ENCODE data around the gene NPW. TPM values are rescaled to one million over a fixed set of nuclear protein-coding genes. Genes with fewer than 3 reads are reported as not detected.

The NPW gene
- total and polyA plus RNA-seq, 7 experiments from 2014 or later = 0.53 to 1.7 TPM; not detected in 5

DNA sequence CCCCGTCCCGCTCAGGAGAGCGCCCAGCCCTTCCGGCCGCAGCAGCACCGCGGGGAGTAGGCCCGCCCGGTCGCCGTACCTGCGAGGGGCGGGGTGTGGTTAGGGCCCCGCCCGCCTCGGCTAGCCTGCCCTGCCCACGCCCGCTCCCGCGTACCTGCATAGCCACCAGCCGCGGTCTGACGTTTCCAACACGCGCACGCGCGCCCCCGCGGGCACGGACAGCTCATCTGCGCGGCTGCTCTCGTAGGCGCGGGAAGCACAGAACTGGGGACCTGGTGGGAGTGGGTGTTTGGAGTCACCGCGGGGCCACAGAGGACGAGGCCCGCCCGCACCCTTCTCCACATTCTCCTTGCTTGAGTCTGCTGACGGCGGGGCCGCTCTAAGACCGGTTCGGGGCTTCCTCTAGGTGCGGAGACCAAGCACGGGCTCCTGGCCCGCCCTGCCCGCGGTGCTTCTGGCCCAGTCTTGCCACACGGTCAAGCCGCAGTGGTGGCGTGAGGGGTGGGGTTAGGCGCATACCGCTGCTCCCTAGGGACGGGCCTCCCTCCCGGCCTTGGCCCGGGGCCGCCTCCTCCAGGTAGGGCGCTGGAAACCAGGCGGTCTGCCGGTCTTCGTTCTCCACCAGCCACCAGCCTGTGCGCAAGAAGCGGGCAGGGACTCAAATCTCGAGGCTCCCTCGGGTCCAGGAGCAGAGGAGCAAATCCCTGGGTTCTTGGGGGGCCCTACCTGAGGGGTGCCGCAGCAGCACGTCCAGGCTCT, 40.1 kb upstream of the NPW start:
- peak; percentile 12 for ATAC-seq
- H3K4me3 Mint-ChIP-seq = peak overlapping the region in 1 of 10 donors; percentile 28
- Histone ChIP-seq H3K4me3 (ENCODE audit: low read length) (no peak overlapping the region), H3K36me3 (ENCODE audit: control insufficient read depth in 2 of 3, insufficient read depth in 3 of 3, low read length in 3 of 3) (peaks cover 0 to 45% (median 0%) of the 10 kb centered on the region in 3 experiments), H3K27ac (ENCODE audit: low read depth, low read length) (no peak overlapping the region), H3K27me3 (ENCODE audit: control insufficient read depth in 2 of 2, insufficient read depth in 2 of 2, low read length in 2 of 2) (peaks cover 0 to 3% of the 10 kb centered on the region in 2 donors), H3K9me3 (ENCODE audit: control insufficient read depth in 2 of 3, low read length in 3 of 3) (no peaks in the 10 kb centered on the region), H3K4me1 (ENCODE audit: control insufficient read depth in 2 of 2, insufficient read depth in 2 of 2, low read length in 2 of 2) (peaks cover 0 to 6% of the 10 kb centered on the region in 2 donors)
- peaks cover 0 to 22% (median 7%) of the 10 kb centered on the region in 5 donors for H3K36me3 Mint-ChIP-seq
- no peak overlapping the region for H3K27ac Mint-ChIP-seq
- CTCF ChIA-PET = no interaction called here
- H3K9me3 Mint-ChIP-seq = no peaks in the 10 kb centered on the region
- DNase-seq = no peak
- H3K4me1 Mint-ChIP-seq = peaks cover 0 to 16% (median 8%) of the 10 kb centered on the region in 7 donors
- intact Hi-C loops (cut with micrococcal nuclease) = no loop called here
- POLR2A ChIA-PET = interaction anchor here (0.6 to 11.4 kb wide), 3 partner anchors 16 to 573 kb away, joined by 3 to 61 read pairs (median 8); partner anchors contain the start of genes RPS2 and TRAF7
- H3K27me3 Mint-ChIP-seq = peaks cover 0 to 32% (median 8%) of the 10 kb centered on the region in 5 donors

DNA sequence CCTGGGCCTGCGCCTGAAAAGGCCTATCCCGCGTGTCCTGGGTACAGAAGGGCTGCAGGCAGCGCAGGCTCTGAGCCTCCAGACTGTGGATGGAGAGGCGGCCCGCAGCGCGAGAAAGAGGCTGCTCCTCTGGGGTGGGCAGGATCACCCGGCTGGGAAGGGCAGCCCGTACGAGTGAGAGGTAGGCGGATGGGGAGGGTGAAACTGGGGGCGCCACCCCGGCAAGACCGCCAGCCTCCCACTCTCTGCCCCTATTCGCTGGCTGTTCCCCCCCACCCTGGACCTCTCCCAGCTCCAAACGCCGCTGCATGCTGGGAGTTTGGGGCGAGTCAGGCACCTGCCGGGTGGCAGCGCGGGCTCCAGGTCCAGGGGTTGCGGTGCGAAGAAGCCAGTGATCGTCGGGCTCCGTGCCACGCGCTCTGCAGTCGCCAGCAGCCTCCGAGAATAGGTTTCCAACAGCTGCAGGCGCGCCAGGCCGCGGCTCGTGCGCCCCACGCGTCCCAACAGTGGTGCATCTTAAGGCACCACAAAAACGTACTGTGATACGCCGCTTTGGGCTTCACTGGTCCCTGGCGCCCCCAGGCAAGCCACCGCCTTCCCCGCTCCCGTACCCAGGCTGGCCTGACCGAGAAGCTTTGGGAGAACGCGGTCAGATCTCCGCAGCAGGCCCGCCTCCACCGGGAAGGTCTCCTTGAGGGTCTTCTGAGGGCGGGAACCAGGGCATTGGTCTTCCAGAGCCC, 39.4 kb upstream of the NPW start:
- intact Hi-C loops (cut with micrococcal nuclease) = no loop called here
- POLR2A ChIA-PET = interaction anchor here (0.9 to 11.4 kb wide), 4 partner anchors 9 to 175 kb away, joined by 4 to 61 read pairs (median 16); partner anchors contain the start of genes RPS2 and TBL3
- Mint-ChIP-seq H3K9me3 (no peaks in the 10 kb centered on the region), H3K36me3 (peaks cover 0 to 16% (median 7%) of the 10 kb centered on the region in 5 donors), H3K4me3 (peak overlapping the region in 1 of 10 donors; percentile 28), H3K27ac (no peak overlapping the region), H3K27me3 (peaks cover 0 to 32% (median 8%) of the 10 kb centered on the region in 5 donors), H3K4me1 (peaks cover 0 to 19% (median 13%) of the 10 kb centered on the region in 7 donors)
- CTCF ChIA-PET = no interaction called here
- DNase-seq (no peak), ATAC-seq (no peak)
- Histone ChIP-seq H3K36me3 (ENCODE audit: control insufficient read depth in 2 of 3, insufficient read depth in 3 of 3, low read length in 3 of 3) (peaks cover 0 to 37% (median 0%) of the 10 kb centered on the region in 3 experiments), H3K27me3 (ENCODE audit: control insufficient read depth in 2 of 2, insufficient read depth in 2 of 2, low read length in 2 of 2) (peaks cover 0 to 3% of the 10 kb centered on the region in 2 donors), H3K27ac (ENCODE audit: low read depth, low read length) (no peak overlapping the region), H3K4me1 (ENCODE audit: control insufficient read depth in 2 of 2, insufficient read depth in 2 of 2, low read length in 2 of 2) (peaks cover 0 to 13% of the 10 kb centered on the region in 2 donors), H3K9me3 (ENCODE audit: control insufficient read depth in 2 of 3, low read length in 3 of 3) (no peaks in the 10 kb centered on the region), H3K4me3 (ENCODE audit: low read length) (no peak overlapping the region)

DNA sequence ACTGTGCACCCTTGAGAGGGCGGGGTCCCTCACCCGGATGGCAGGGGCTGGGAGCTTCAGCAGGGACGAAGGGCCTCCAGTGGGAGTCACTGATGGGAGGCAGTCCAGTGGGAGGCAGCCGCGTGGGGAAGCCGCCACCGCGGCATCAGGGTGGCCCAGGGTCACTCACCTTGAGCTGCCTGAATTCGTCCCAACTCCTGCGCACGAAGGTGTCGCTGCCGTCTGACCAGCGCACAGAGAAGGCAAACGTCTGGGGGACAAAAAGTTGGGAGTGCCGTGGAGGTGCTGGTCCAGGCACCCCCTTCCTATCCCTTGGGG, 38.9 kb upstream of the NPW start:
- Histone ChIP-seq H3K27ac (ENCODE audit: low read depth, low read length) (no peak overlapping the region), H3K27me3 (ENCODE audit: control insufficient read depth in 2 of 2, insufficient read depth in 2 of 2, low read length in 2 of 2) (peaks cover 0 to 3% of the 10 kb centered on the region in 2 donors), H3K9me3 (ENCODE audit: control insufficient read depth in 2 of 3, low read length in 3 of 3) (no peaks in the 10 kb centered on the region), H3K4me3 (ENCODE audit: low read length) (no peak overlapping the region), H3K36me3 (ENCODE audit: control insufficient read depth in 2 of 3, insufficient read depth in 3 of 3, low read length in 3 of 3) (peaks cover 0 to 35% (median 0%) of the 10 kb centered on the region in 3 experiments), H3K4me1 (ENCODE audit: control insufficient read depth in 2 of 2, insufficient read depth in 2 of 2, low read length in 2 of 2) (peaks cover 0 to 13% of the 10 kb centered on the region in 2 donors)
- Mint-ChIP-seq H3K4me3 (no peak overlapping the region), H3K36me3 (peaks cover 0 to 12% (median 7%) of the 10 kb centered on the region in 5 donors), H3K9me3 (no peaks in the 10 kb centered on the region), H3K4me1 (peaks cover 0 to 24% (median 14%) of the 10 kb centered on the region in 7 donors), H3K27ac (no peak overlapping the region), H3K27me3 (peaks cover 0 to 32% (median 8%) of the 10 kb centered on the region in 5 donors)
- intact Hi-C loops (cut with micrococcal nuclease) = no loop called here
- ChIA-PET POLR2A (interaction anchor here (0.9 to 11.4 kb wide), 5 partner anchors 9 to 174 kb away, joined by 4 to 61 read pairs (median 16); partner anchors contain the start of genes RPS2 and TBL3), CTCF (no interaction called here)
- no peak for DNase-seq
- ATAC-seq = no peak

DNA sequence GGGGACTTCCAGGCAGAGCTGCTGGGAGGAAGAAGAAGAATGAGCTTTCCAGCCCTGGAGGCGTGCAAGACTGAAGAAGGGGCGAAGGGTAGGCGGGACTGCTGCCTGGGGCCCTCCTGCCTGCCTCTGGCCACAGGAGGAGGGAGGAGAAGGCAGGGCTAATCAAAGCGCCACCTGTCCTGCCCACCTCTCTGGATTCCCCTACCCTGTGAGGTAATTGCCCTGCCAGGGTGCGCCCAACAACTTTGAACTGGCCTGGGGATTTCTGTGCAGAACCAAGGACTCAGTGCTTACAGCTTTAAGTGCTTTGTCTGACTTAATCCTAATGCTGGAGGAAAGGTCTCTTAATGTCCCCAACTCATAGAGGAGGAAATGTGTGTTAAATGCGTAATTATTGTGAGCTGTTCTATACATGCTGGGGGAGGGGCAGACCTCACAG, 38.2 kb upstream of the NPW start, which contains the start of gene NOXO1:
Gene NOXO1 (minus strand): TSS at position 72 of the 439 bp plus-strand sequence. CDS start 290 bp downstream, outside the sequence.
- peaks cover 0 to 9% (median 6%) of the 10 kb centered on the region in 5 donors for H3K36me3 Mint-ChIP-seq
- ATAC-seq (no peak), DNase-seq (no peak)
- peaks cover 0 to 3% of the 10 kb centered on the region in 2 donors for H3K27me3 ChIP-seq (ENCODE audit: control insufficient read depth in 2 of 2, insufficient read depth in 2 of 2, low read length in 2 of 2)
- peaks cover 0 to 26% (median 14%) of the 10 kb centered on the region in 7 donors for H3K4me1 Mint-ChIP-seq
- H3K27ac Mint-ChIP-seq = no peak within 1 kb of the TSS
- no peaks in the 10 kb centered on the region for H3K9me3 Mint-ChIP-seq
- H3K4me1 ChIP-seq (ENCODE audit: control insufficient read depth in 2 of 2, insufficient read depth in 2 of 2, low read length in 2 of 2) = peaks cover 0 to 13% of the 10 kb centered on the region in 2 donors
- no peak within 1 kb of the TSS for H3K4me3 ChIP-seq (ENCODE audit: low read length)
- H3K36me3 ChIP-seq (ENCODE audit: control insufficient read depth in 2 of 3, insufficient read depth in 3 of 3, low read length in 3 of 3) = peaks cover 0 to 35% (median 0%) of the 10 kb centered on the region in 3 experiments
- H3K27ac ChIP-seq (ENCODE audit: low read depth, low read length) = no peak within 1 kb of the TSS
- peak within 1 kb of the TSS in 7 of 10 donors; percentile 23 to 83 (median 49) for H3K4me3 Mint-ChIP-seq
- no peaks in the 10 kb centered on the region for H3K9me3 ChIP-seq (ENCODE audit: control insufficient read depth in 2 of 3, low read length in 3 of 3)
- intact Hi-C loops (cut with micrococcal nuclease) = no loop called here
- ChIA-PET POLR2A (interaction anchor here (1.1 to 11.4 kb wide), 4 partner anchors 10 to 20 kb away, joined by 4 to 61 read pairs (median 22); partner anchors contain the start of genes RPS2 and TBL3), CTCF (no interaction called here)
- H3K27me3 Mint-ChIP-seq = peaks cover 1 to 32% (median 8%) of the 10 kb centered on the region in 5 donors

DNA sequence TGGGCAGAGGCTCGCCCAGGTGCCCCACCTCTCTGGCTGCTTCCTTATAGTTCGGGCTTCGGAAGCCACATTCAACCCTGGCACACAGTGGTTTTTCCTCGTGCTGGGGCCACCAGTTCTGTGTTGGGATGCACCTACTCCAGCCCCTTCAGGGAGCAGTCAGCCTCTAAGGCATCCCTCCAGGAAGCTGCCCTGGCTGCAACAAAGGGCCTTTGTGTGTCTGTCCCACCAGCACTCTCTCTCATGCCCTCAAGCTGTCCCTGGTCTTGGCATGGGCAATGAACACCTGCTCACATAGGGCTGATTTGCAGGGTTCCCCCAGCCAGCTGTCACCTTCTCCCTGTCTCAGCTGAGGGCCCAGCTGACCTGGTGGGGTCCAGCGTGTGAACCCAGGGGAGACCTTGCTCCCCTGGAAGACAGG, 37.6 kb upstream of the NPW start:
- H3K4me3 ChIP-seq (ENCODE audit: low read length) = no peak overlapping the region
- no peaks in the 10 kb centered on the region for H3K9me3 Mint-ChIP-seq
- H3K27me3 Mint-ChIP-seq = peaks cover 7 to 32% (median 8%) of the 10 kb centered on the region in 5 donors
- H3K27ac Mint-ChIP-seq = no peak overlapping the region
- ATAC-seq = no peak
- peaks cover 0 to 12% (median 8%) of the 10 kb centered on the region in 5 donors for H3K36me3 Mint-ChIP-seq
- H3K27ac ChIP-seq (ENCODE audit: low read depth, low read length) = no peak overlapping the region
- H3K4me3 Mint-ChIP-seq = peak overlapping the region in 6 of 10 donors; percentile 23 to 83 (median 64)
- H3K9me3 ChIP-seq (ENCODE audit: control insufficient read depth in 2 of 3, low read length in 3 of 3) = no peaks in the 10 kb centered on the region
- peaks cover 0 to 13% of the 10 kb centered on the region in 2 donors for H3K4me1 ChIP-seq (ENCODE audit: control insufficient read depth in 2 of 2, insufficient read depth in 2 of 2, low read length in 2 of 2)
- H3K4me1 Mint-ChIP-seq = peaks cover 0 to 27% (median 14%) of the 10 kb centered on the region in 7 donors
- no peak for DNase-seq
- POLR2A ChIA-PET = interaction anchor here (0.9 to 11.4 kb wide), 5 partner anchors 10 to 173 kb away, joined by 3 to 61 read pairs (median 18); partner anchors contain the start of genes NDUFB10, RPS2, TBL3 and TRAF7
- peaks cover 0 to 34% (median 0%) of the 10 kb centered on the region in 3 experiments for H3K36me3 ChIP-seq (ENCODE audit: control insufficient read depth in 2 of 3, insufficient read depth in 3 of 3, low read length in 3 of 3)
- CTCF ChIA-PET = interaction anchor here (2.3 kb wide), 1 partner anchor 22 kb away, joined by 6 read pairs; no protein-coding TSS in a partner anchor
- H3K27me3 ChIP-seq (ENCODE audit: control insufficient read depth in 2 of 2, insufficient read depth in 2 of 2, low read length in 2 of 2) = peaks cover 0 to 3% of the 10 kb centered on the region in 2 donors
- intact Hi-C loops (cut with micrococcal nuclease) = no loop called here
